ENCODE results near the gene RYR1.

Gene RYR1

DNA sequence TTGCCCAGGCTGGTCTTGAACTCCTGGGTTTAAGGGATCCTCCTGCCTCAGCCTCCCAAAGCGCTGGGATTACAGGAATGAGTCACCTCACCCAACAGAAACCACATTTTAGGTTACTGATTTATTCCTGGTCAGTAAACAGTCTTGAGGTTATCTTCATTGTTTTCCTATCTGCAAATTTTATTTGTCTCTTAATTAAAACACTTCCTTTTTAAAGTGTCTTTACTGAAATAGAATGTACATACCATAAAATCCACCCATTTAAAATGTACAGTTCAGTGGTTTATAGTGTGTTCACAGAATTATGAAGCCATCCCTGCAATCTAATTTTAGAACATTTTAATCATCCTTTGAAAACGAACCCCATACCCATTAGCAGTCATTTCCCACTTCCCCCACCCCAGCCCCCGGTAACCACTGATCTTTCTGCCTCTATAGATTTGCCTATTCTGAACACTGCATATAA lies 121.2 kb downstream of the RYR1 start:
- Histone ChIP-seq H3K9me3 (ENCODE audit: control insufficient read depth, insufficient read depth, low read depth, low read length) (no peaks in the 10 kb centered on the region), H3K4me3 (ENCODE audit: low read depth, low read length) (no peak overlapping the region), H3K4me1 (ENCODE audit: control insufficient read depth, insufficient read depth, low read length) (peaks cover 13% of the 10 kb centered on the region), H3K36me3 (ENCODE audit: control insufficient read depth in 2 of 2, insufficient read depth in 1 of 2, low read length in 2 of 2) (no peaks in the 10 kb centered on the region; a peak in 1 of 3 replicates), H3K27ac (ENCODE audit: extremely low read depth, low read depth, low read length) (no peak overlapping the region)
- ChIA-PET CTCF (interaction anchor here (0.6 to 1.4 kb wide), 3 partner anchors 10 to 24 kb away, joined by 3 to 4 read pairs (median 3); no protein-coding TSS in a partner anchor), POLR2A (no interaction called here)
- TF ChIP-seq, protein P1, sequence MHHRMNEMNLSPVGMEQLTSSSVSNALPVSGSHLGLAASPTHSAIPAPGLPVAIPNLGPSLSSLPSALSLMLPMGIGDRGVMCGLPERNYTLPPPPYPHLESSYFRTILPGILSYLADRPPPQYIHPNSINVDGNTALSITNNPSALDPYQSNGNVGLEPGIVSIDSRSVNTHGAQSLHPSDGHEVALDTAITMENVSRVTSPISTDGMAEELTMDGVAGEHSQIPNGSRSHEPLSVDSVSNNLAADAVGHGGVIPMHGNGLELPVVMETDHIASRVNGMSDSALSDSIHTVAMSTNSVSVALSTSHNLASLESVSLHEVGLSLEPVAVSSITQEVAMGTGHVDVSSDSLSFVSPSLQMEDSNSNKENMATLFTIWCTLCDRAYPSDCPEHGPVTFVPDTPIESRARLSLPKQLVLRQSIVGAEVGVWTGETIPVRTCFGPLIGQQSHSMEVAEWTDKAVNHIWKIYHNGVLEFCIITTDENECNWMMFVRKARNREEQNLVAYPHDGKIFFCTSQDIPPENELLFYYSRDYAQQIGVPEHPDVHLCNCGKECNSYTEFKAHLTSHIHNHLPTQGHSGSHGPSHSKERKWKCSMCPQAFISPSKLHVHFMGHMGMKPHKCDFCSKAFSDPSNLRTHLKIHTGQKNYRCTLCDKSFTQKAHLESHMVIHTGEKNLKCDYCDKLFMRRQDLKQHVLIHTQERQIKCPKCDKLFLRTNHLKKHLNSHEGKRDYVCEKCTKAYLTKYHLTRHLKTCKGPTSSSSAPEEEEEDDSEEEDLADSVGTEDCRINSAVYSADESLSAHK (tag by site-specific recombination; IDR thresholded peaks at IDR 0.05) = peak; percentile 37; the same call in 1 of the 2 replicates
- TF ChIP-seq FEZF1 (tag by site-specific recombination; IDR thresholded peaks at IDR 0.05) (peak; percentile 35), ZNF843 (tag by site-specific recombination; IDR thresholded peaks at IDR 0.05) (peak; percentile 46; the same call in 1 of the 2 replicates), BCL11A (tag by site-specific recombination; IDR thresholded peaks at IDR 0.05; ENCODE audit: low read depth) (0 out of 2 replicates have a peak, but pooled peaks have one; percentile 49), GFI1B (tag by site-specific recombination; IDR thresholded peaks at IDR 0.05) (peak; percentile 34; the same call in 1 of the 2 replicates), ZNF292 (tag by site-specific recombination; IDR thresholded peaks at IDR 0.05; ENCODE audit: borderline replicate concordance, low read depth) (no peak), OSR2 (tag by site-specific recombination; IDR thresholded peaks at IDR 0.05) (peak; percentile 54), INSM2 (tag by site-specific recombination; IDR thresholded peaks at IDR 0.05) (0 out of 2 replicates have a peak, but pooled peaks have one; percentile 19), ZNF830 (tag by site-specific recombination; IDR thresholded peaks at IDR 0.05; ENCODE audit: low read depth) (no peak), ZNF747 (tag by site-specific recombination; IDR thresholded peaks at IDR 0.05) (no peak), WT1 (tag by site-specific recombination; IDR thresholded peaks at IDR 0.05) (peak; percentile 81), ZNF16 (tag by site-specific recombination; IDR thresholded peaks at IDR 0.05; ENCODE audit: low read depth) (no peak), ZNF426 (tag by site-specific recombination; IDR thresholded peaks at IDR 0.05) (no peak), ZNF146 (tag by site-specific recombination; IDR thresholded peaks at IDR 0.05) (no peak)
- TF ChIP-seq, protein P2, sequence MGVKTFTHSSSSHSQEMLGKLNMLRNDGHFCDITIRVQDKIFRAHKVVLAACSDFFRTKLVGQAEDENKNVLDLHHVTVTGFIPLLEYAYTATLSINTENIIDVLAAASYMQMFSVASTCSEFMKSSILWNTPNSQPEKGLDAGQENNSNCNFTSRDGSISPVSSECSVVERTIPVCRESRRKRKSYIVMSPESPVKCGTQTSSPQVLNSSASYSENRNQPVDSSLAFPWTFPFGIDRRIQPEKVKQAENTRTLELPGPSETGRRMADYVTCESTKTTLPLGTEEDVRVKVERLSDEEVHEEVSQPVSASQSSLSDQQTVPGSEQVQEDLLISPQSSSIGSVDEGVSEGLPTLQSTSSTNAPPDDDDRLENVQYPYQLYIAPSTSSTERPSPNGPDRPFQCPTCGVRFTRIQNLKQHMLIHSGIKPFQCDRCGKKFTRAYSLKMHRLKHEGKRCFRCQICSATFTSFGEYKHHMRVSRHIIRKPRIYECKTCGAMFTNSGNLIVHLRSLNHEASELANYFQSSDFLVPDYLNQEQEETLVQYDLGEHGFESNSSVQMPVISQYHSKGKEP (tag by site-specific recombination; IDR thresholded peaks at IDR 0.05) = peak; percentile 21; the same call in 1 of the 2 replicates
- TF ChIP-seq, protein P3, sequence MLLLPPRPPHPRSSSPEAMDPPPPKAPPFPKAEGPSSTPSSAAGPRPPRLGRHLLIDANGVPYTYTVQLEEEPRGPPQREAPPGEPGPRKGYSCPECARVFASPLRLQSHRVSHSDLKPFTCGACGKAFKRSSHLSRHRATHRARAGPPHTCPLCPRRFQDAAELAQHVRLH (tag by site-specific recombination; IDR thresholded peaks at IDR 0.05) = 0 out of 2 replicates have a peak, but pooled peaks have one; percentile 23

DNA sequence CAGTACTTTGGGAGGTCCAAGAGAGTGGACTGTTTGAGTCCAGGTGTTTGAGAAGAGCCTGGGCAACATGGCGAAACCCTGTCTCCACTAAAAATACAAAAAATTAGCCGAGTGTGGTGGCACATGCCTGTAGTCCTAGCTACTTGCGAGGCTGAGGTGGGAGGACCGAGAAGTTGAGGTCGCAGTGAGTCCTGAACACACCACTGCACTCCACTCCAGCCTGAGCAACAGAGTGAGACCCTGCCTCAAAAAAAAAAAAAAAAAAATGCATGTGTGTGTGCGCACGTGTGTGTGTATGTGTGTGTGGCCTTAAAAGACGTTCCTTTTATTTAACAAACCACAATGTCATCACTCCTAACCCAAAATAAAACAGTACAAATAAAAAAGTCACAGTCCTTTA lies 121.7 kb downstream of the RYR1 start:
- ChIA-PET CTCF (interaction anchor here (0.6 to 1.2 kb wide), 3 partner anchors 7 to 25 kb away, joined by 3 to 4 read pairs (median 3); no protein-coding TSS in a partner anchor), POLR2A (no interaction called here)
- H3K9me3 ChIP-seq (ENCODE audit: control insufficient read depth, insufficient read depth, low read depth, low read length) = no peaks in the 10 kb centered on the region
- no peaks in the 10 kb centered on the region; a peak in 1 of 3 replicates for H3K36me3 ChIP-seq (ENCODE audit: control insufficient read depth in 2 of 2, insufficient read depth in 1 of 2, low read length in 2 of 2)
- H3K4me1 ChIP-seq (ENCODE audit: control insufficient read depth, insufficient read depth, low read length) = peaks cover 13% of the 10 kb centered on the region
- TF ChIP-seq, protein P4, sequence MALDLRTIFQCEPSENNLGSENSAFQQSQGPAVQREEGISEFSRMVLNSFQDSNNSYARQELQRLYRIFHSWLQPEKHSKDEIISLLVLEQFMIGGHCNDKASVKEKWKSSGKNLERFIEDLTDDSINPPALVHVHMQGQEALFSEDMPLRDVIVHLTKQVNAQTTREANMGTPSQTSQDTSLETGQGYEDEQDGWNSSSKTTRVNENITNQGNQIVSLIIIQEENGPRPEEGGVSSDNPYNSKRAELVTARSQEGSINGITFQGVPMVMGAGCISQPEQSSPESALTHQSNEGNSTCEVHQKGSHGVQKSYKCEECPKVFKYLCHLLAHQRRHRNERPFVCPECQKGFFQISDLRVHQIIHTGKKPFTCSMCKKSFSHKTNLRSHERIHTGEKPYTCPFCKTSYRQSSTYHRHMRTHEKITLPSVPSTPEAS (tag by site-specific recombination; IDR thresholded peaks at IDR 0.05) = 0 out of 2 replicates have a peak, but pooled peaks have one; percentile 38
- no peak for TF ChIP-seq ZNF112 (tag by site-specific recombination; IDR thresholded peaks at IDR 0.05)
- no peak overlapping the region for H3K27ac ChIP-seq (ENCODE audit: extremely low read depth, low read depth, low read length)
- no peak overlapping the region for H3K4me3 ChIP-seq (ENCODE audit: low read depth, low read length)

All from HEK293 (cell line).